GM23338 (cell line): Measurements from ENCODE around the gene CDK10. TPM values are rescaled to one million over a fixed set of nuclear protein-coding genes. Genes with fewer than 3 reads are reported as not detected.

Experiments used
- ATAC-seq: fragments of 200-7000 bp; cut with Tn5 transposase; 3 replicates; pipeline ENCODE4 v1.9.1; 2020
- DNase-seq: peaks from one replicate; pipeline ENCODE4 v3.0.0-alpha.2; 2015; ENCODE audit warnings: low spot score
- H2AFZ ChIP-seq: fragments of 200-600 bp; sonication (generic); 2 replicates; pipeline ENCODE4 v1.8.0; 2016; ENCODE audit warnings: antibody characterized with exemption, mild to moderate bottlenecking, moderate library complexity
- H3F3A ChIP-seq: fragments of 200-600 bp; sonication (generic); replicated peaks from 2 replicates; pipeline ENCODE4 v1.8.0; 2017; ENCODE audit warnings: antibody characterized with exemption, mixed run types, low read depth
- H3K27ac ChIP-seq: fragments of 200-600 bp; sonication (generic); 2 replicates; pipeline ENCODE4 v1.6.1; 2016; ENCODE audit warnings: low read depth
- H3K27me3 ChIP-seq: fragments of 200-600 bp; sonication (generic); 2 replicates; pipeline ENCODE4 v1.8.0; 2016; ENCODE audit warnings: mild to moderate bottlenecking, mixed run types, moderate library complexity; ENCODE audit not compliant: insufficient read depth
- H3K36me3 ChIP-seq: fragments of 200-600 bp; sonication (generic); 2 replicates; pipeline ENCODE4 v1.8.0; 2016; ENCODE audit warnings: mild to moderate bottlenecking; ENCODE audit not compliant: insufficient read depth
- H3K4me1 ChIP-seq: fragments of 200-600 bp; sonication (generic); 2 replicates; pipeline ENCODE4 v1.8.0; 2016; ENCODE audit warnings: mild to moderate bottlenecking, moderate library complexity; ENCODE audit not compliant: insufficient read depth
- H3K4me2 ChIP-seq: fragments of 200-600 bp; sonication (generic); 2 replicates; pipeline ENCODE4 v1.7.1; 2017; ENCODE audit warnings: mixed run types
- H3K4me3 ChIP-seq: fragments of 200-600 bp; sonication (generic); 2 replicates; pipeline ENCODE4 v1.6.1; 2016; ENCODE audit warnings: mixed run types
- H3K79me2 ChIP-seq: fragments of 200-600 bp; sonication (generic); replicated peaks from 2 replicates; pipeline ENCODE4 v1.8.0; 2017; ENCODE audit warnings: mild to moderate bottlenecking; ENCODE audit not compliant: insufficient read depth
- H3K9me2 ChIP-seq: fragments of 200-600 bp; sonication (generic); 2 replicates; pipeline ENCODE4 v1.8.0; 2017; ENCODE audit not compliant: insufficient read depth
- H4K20me1 ChIP-seq: fragments of 200-600 bp; sonication (generic); replicated peaks from 2 replicates; pipeline ENCODE4 v1.8.0; 2017; ENCODE audit warnings: mild to moderate bottlenecking; ENCODE audit not compliant: insufficient read depth
- H3K27ac Mint-ChIP-seq: 2 replicates; pipeline ENCODE4 v1.8.0; 2020; ENCODE audit warnings: inconsistent platforms, mild to moderate bottlenecking, moderate library complexity, mixed read lengths
- H3K27me3 Mint-ChIP-seq: 3 replicates; pipeline ENCODE4 v1.8.0; 2022; ENCODE audit warnings: low read depth, mild to moderate bottlenecking, moderate library complexity, mixed read lengths, inconsistent platforms; ENCODE audit not compliant: insufficient read depth, poor library complexity
- H3K36me3 Mint-ChIP-seq: 3 replicates; pipeline ENCODE4 v1.8.0; 2021; ENCODE audit warnings: low read depth, mild to moderate bottlenecking, inconsistent platforms, moderate library complexity, mixed read lengths
- H3K4me1 Mint-ChIP-seq: 3 replicates; pipeline ENCODE4 v1.8.0; 2020; ENCODE audit warnings: mild to moderate bottlenecking, inconsistent platforms, mixed read lengths
- H3K4me3 Mint-ChIP-seq: 3 replicates; pipeline ENCODE4 v1.8.0; 2021; ENCODE audit warnings: moderate library complexity, mild to moderate bottlenecking, inconsistent platforms, mixed read lengths
- H3K9me3 Mint-ChIP-seq: 3 replicates; pipeline ENCODE4 v1.8.0; 2020; ENCODE audit warnings: moderate library complexity, mild to moderate bottlenecking, inconsistent platforms, mixed read lengths
- CTCF ChIP-seq, 2 experiments: fragments of 200-600 bp in 1 of 2; sonication (generic) in 1 of 2; conservative IDR thresholded peaks; 2 replicates each; pipeline versions ENCODE4 v1.5.1 to v1.6.1; 2016 to 2017; ENCODE audit warnings: antibody characterized with exemption in 2 of 2, low read depth in 2 of 2, mild to moderate bottlenecking in 2 of 2, moderate library complexity in 1 of 2
- ETS1 ChIP-seq: IDR thresholded peaks from 2 replicates; pipeline ENCODE4 v1.6.1; 2016; ENCODE audit warnings: antibody characterized with exemption
- EZH2 ChIP-seq: fragments of 200-600 bp; sonication (generic); IDR thresholded peaks from one replicate; pipeline ENCODE4 v1.8.0; 2017; ENCODE audit warnings: antibody characterized with exemption, mild to moderate bottlenecking, low read depth; ENCODE audit not compliant: unreplicated experiment
- EZH2phosphoT487 ChIP-seq: fragments of 200-600 bp; sonication (generic); IDR thresholded peaks from one replicate; pipeline ENCODE4 v1.8.1; 2018; ENCODE audit warnings: antibody characterized with exemption; ENCODE audit not compliant: unreplicated experiment
- JUNB ChIP-seq: IDR thresholded peaks from one replicate; pipeline ENCODE4 v1.6.1; 2016; ENCODE audit warnings: antibody characterized with exemption; ENCODE audit not compliant: unreplicated experiment
- NANOG ChIP-seq: IDR thresholded peaks from 2 replicates; pipeline ENCODE4 v1.6.1; 2016; ENCODE audit warnings: antibody characterized with exemption, borderline replicate concordance
- POLR2AphosphoS5 ChIP-seq: IDR thresholded peaks from 2 replicates; pipeline ENCODE4 v1.6.1; 2016; ENCODE audit warnings: antibody characterized with exemption, low read depth
- ZNF114 ChIP-seq: fragments of 250-450 bp; sonication (Bioruptor Pico); IDR thresholded peaks from 2 replicates; pipeline ENCODE4 v1.5.0; 2020; ENCODE audit warnings: mild to moderate bottlenecking, moderate library complexity
- ZNF331 ChIP-seq: fragments of 250-450 bp; sonication (Bioruptor Pico); IDR thresholded peaks from 2 replicates; pipeline ENCODE4 v1.5.0; 2020; ENCODE audit warnings: low read depth, mild to moderate bottlenecking, moderate library complexity
- polyA plus RNA-seq: library from polyadenylated mRNA; unstranded; fragments of >200 nt; fragmentation: Nextera tagmentation; extraction: Ambion mirVana; gene quantifications from 2 replicates; pipeline ENCODE4 v1.2.1, GENCODE V29; 2016
- total RNA-seq: library from RNA; depleted of rRNA; stranded (reverse); fragments of >200 nt; shearing (Covaris generic); gene quantifications from 2 replicates; pipeline ENCODE4 v1.2.3, GENCODE V29; 2014
- TF ChIP-seq, protein P1 (sequence below): fragments of 250-450 bp; sonication (Bioruptor Pico); IDR thresholded peaks from 2 replicates; pipeline ENCODE4 v1.5.0; 2020; ENCODE audit warnings: mild to moderate bottlenecking, moderate library complexity

CDK10 gene
- total and polyA plus RNA-seq, 2 experiments from 2014 or later: 64.6 to 88.0 TPM

DNA sequence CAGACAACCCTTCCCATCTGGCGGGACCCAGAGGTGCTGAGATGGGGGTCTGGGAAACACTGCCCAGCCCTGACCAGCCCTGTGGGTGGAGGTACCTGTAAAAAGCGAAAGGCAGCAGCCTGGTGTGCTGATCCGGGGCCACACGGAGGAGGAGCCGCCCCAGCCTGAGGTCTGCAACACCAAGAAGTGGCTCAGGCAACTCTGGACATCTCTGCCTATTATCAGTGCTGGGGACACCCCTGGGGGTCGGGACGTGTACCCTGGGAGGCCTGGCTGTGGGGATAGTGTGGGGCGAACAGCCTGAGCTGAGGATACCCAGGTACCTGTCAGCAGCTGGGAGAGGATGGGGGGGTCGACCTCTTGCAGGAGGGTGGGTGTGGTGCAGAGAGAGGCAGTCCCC, 52.9 kb downstream of the CDK10 start:
- ATAC-seq (no peak), DNase-seq (no peak)
- no peak overlapping the region for H2AFZ ChIP-seq
- no peaks in the 10 kb centered on the region for H3K9me2 ChIP-seq
- no peaks in the 10 kb centered on the region for H3K79me2 ChIP-seq
- no peaks in the 10 kb centered on the region for H3K4me1 ChIP-seq
- H3K4me2 ChIP-seq: no peak overlapping the region
- Mint-ChIP-seq H3K36me3 (peaks cover 88% of the 10 kb centered on the region), H3K27ac (no peak overlapping the region), H3K27me3 (peaks cover 8% of the 10 kb centered on the region), H3K9me3 (no peaks in the 10 kb centered on the region; the same call in 2 of the 3 replicates), H3K4me3 (no peak overlapping the region), H3K4me1 (no peaks in the 10 kb centered on the region)
- H4K20me1 ChIP-seq: peaks cover 4% of the 10 kb centered on the region; the same call in 1 of the 2 replicates
- H3K27ac ChIP-seq: no peak overlapping the region
- no peaks in the 10 kb centered on the region for H3K27me3 ChIP-seq
- TF ChIP-seq, protein P1, sequence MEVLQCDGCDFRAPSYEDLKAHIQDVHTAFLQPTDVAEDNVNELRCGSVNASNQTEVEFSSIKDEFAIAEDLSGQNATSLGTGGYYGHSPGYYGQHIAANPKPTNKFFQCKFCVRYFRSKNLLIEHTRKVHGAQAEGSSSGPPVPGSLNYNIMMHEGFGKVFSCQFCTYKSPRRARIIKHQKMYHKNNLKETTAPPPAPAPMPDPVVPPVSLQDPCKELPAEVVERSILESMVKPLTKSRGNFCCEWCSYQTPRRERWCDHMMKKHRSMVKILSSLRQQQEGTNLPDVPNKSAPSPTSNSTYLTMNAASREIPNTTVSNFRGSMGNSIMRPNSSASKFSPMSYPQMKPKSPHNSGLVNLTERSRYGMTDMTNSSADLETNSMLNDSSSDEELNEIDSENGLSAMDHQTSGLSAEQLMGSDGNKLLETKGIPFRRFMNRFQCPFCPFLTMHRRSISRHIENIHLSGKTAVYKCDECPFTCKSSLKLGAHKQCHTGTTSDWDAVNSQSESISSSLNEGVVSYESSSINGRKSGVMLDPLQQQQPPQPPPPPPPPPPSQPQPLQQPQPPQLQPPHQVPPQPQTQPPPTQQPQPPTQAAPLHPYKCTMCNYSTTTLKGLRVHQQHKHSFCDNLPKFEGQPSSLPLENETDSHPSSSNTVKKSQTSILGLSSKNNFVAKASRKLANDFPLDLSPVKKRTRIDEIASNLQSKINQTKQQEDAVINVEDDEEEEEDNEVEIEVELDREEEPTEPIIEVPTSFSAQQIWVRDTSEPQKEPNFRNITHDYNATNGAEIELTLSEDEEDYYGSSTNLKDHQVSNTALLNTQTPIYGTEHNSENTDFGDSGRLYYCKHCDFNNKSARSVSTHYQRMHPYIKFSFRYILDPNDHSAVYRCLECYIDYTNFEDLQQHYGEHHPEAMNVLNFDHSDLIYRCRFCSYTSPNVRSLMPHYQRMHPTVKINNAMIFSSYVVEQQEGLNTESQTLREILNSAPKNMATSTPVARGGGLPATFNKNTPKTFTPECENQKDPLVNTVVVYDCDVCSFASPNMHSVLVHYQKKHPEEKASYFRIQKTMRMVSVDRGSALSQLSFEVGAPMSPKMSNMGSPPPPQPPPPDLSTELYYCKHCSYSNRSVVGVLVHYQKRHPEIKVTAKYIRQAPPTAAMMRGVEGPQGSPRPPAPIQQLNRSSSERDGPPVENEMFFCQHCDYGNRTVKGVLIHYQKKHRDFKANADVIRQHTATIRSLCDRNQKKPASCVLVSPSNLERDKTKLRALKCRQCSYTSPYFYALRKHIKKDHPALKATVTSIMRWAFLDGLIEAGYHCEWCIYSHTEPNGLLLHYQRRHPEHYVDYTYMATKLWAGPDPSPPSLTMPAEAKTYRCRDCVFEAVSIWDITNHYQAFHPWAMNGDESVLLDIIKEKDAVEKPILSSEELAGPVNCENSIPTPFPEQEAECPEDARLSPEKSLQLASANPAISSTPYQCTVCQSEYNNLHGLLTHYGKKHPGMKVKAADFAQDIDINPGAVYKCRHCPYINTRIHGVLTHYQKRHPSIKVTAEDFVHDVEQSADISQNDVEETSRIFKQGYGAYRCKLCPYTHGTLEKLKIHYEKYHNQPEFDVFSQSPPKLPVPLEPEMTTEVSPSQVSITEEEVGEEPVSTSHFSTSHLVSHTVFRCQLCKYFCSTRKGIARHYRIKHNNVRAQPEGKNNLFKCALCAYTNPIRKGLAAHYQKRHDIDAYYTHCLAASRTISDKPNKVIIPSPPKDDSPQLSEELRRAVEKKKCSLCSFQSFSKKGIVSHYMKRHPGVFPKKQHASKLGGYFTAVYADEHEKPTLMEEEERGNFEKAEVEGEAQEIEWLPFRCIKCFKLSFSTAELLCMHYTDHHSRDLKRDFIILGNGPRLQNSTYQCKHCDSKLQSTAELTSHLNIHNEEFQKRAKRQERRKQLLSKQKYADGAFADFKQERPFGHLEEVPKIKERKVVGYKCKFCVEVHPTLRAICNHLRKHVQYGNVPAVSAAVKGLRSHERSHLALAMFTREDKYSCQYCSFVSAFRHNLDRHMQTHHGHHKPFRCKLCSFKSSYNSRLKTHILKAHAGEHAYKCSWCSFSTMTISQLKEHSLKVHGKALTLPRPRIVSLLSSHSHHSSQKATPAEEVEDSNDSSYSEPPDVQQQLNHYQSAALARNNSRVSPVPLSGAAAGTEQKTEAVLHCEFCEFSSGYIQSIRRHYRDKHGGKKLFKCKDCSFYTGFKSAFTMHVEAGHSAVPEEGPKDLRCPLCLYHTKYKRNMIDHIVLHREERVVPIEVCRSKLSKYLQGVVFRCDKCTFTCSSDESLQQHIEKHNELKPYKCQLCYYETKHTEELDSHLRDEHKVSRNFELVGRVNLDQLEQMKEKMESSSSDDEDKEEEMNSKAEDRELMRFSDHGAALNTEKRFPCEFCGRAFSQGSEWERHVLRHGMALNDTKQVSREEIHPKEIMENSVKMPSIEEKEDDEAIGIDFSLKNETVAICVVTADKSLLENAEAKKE (CRISPR knock-in tag): no peak
- no peak for TF ChIP-seq EZH2phosphoT487
- no peak for TF ChIP-seq CTCF (conservative IDR thresholded peaks at IDR 0.05; ENCODE audit: low read depth in 2 of 2)
- no peak for TF ChIP-seq JUNB
- no peak for TF ChIP-seq POLR2AphosphoS5
- no peak for TF ChIP-seq NANOG
- TF ChIP-seq ZNF114 (CRISPR knock-in tag): no peak
- no peak for TF ChIP-seq ZNF331 (CRISPR knock-in tag)
- no peak for TF ChIP-seq ETS1
- TF ChIP-seq EZH2: no peak
- H3K36me3 ChIP-seq: peaks cover 29% of the 10 kb centered on the region; the same call in 1 of the 2 replicates
- H3F3A ChIP-seq: peaks cover 7% of the 10 kb centered on the region
- no peak overlapping the region for H3K4me3 ChIP-seq
